Spleen (tissue), 7 donors: Measurements from ENCODE around the gene GAB4.

Experiments
- CTCF ChIP-seq, 11 experiments: fragments of 200-600 bp in 7 of 11; fragments of 450-650 bp in 4 of 11; sonication (generic) in 4 of 11; IDR thresholded peaks in 8 of 11; conservative IDR thresholded peaks in 3 of 11; 1 replicate in 7 of 11; 2 replicates in 4 of 11; pipeline versions ENCODE4 v1.4.0 to v1.8.0; 2016 to 2021; ENCODE audit warnings: antibody characterized with exemption in 11 of 11, inconsistent platforms in 4 of 11, mild to moderate bottlenecking in 1 of 11
- POLR2A ChIP-seq, 3 donors: fragments of 450-650 bp; IDR thresholded peaks; one replicate each; pipeline ENCODE4 v1.5.1; 2017; ENCODE audit warnings: antibody characterized with exemption in 3 of 3, mild to moderate bottlenecking in 1 of 3
- POLR2AphosphoS5 ChIP-seq, 3 donors: sonication (generic); formaldehyde crosslinking; IDR thresholded peaks; one replicate each; pipeline ENCODE4 v1.5.1; 2017; ENCODE audit warnings: antibody characterized with exemption in 3 of 3
- donor health status: DM: no; HTN: no; CAD: no; lungs with moderate emphysema.
- donor health status: DM: no; HTN: no; CAD: no.
- donor health status: DM: no; HTN: no; CAD: no.

- TF ChIP-seq CTCF (IDR thresholded peaks at IDR 0.05 in 8 of 11, conservative IDR thresholded peaks at IDR 0.05 in 3 of 11) (no peak), POLR2AphosphoS5 (IDR thresholded peaks at IDR 0.05) (no peak), POLR2A (IDR thresholded peaks at IDR 0.05) (no peak)
These were observed 95.7 kb downstream of the GAB4 start for GRCh38 chr22:16912281-16912680.
